ENCODE results near the gene CEP20. TPM values are rescaled to one million over a fixed set of nuclear protein-coding genes. Genes with fewer than 3 reads are reported as not detected.

CEP20 gene
- total RNA-seq, 1 donor: 55.8 TPM

DNA sequence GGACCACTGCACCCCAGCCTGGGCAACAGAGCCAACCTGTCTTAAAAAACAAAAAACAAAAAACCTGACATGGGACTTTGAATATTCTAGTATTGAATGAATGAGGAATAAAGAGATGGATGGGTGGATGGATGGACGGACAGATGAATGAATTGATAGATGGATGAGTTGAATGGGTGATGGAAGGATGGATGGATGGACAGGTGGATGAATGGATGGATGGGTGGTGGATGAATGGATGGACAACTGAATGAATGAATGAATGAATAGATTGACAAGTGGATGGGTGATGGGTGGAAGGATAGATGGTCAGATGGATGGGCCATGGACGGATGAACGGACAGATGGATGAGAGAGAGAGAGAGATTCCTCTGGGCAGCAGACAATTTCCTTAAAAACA, 22.8 kb upstream of the CEP20 start:
- no peak overlapping the region for H3K4me3 ChIP-seq (ENCODE audit: low read depth, low read length)
- no peak for DNase-seq (ENCODE audit: low read depth)
- TF ChIP-seq, protein P1, sequence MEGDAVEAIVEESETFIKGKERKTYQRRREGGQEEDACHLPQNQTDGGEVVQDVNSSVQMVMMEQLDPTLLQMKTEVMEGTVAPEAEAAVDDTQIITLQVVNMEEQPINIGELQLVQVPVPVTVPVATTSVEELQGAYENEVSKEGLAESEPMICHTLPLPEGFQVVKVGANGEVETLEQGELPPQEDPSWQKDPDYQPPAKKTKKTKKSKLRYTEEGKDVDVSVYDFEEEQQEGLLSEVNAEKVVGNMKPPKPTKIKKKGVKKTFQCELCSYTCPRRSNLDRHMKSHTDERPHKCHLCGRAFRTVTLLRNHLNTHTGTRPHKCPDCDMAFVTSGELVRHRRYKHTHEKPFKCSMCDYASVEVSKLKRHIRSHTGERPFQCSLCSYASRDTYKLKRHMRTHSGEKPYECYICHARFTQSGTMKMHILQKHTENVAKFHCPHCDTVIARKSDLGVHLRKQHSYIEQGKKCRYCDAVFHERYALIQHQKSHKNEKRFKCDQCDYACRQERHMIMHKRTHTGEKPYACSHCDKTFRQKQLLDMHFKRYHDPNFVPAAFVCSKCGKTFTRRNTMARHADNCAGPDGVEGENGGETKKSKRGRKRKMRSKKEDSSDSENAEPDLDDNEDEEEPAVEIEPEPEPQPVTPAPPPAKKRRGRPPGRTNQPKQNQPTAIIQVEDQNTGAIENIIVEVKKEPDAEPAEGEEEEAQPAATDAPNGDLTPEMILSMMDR (IDR thresholded peaks at IDR 0.05; ENCODE audit: insufficient read depth, low read length): no peak

DNA sequence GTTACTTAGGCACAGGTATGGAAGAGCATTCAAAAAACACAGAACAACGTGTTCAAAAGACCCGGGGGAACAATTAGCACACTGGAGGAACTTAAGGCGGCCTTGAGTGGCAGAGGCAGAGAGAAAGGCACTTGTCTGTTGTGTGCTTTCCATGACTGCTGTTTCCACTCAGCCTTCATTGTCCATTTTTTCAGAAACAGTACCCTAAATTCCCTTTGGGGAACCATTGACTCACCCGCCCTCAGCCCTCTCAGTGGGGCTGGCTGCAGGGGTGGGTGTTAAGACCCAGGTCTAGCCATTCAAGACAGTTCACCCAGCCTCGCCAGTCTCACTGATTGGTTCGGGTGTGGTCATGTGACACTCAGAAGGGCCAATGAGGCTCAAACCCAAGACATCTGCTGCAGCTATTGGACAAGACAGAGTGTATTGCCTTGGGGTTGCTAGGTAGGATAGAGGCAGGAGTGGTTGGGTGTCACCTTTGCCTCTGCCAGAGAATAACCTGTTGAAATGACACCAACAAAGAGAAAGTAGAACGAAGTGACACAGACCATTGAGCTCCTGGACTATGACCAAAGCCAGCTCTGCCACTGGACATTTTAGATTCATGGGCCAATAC, 19.6 kb upstream of the CEP20 start:
- TF ChIP-seq, protein P1 (IDR thresholded peaks at IDR 0.05; ENCODE audit: insufficient read depth, low read length): no peak
- no peak for DNase-seq (ENCODE audit: low read depth)
- no peak overlapping the region for H3K4me3 ChIP-seq (ENCODE audit: low read depth, low read length)

DNA sequence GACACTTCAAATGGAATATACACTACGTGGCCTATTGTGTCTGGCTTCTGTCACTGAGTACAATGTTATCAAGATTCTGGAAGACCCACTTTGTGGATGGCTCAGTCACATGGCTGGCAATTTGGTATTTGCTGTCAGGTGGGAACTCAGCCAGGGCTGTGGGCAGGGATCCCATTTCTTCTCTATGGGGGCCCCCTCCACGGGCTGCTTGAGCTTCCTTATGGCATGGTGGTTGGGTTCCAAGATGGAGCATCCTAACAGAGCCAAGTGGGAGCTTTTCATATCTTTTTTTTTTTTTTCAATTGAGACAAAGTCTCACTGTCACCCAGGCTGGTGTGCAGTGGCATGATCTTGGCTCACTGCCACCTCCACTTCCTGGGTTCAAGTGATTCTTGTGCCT, 18.0 kb upstream of the CEP20 start:
- TF ChIP-seq, protein P1 (IDR thresholded peaks at IDR 0.05; ENCODE audit: insufficient read depth, low read length): no peak

DNA sequence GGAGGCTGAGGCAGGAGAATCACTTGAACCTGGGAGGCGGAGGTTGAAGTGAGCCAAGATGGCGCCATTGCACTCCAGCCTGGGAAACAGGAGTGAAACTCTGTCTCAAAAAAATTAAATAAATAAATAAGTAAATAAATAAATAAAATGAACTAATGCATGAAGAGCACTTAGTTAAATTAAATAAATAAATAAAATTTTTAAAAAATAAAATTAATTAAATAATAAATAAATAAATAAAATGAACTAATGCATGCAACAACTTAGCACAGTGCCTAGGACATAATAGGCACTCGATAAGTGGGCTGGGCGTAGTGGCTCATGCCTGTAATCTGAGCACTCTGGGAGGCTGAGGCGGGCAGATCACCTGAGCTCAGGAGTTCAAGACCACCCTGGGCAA, 15.6 kb upstream of the CEP20 start:
- no peak for DNase-seq (ENCODE audit: low read depth)
- no peak overlapping the region for H3K4me3 ChIP-seq (ENCODE audit: low read depth, low read length)
- TF ChIP-seq, protein P1 (IDR thresholded peaks at IDR 0.05; ENCODE audit: insufficient read depth, low read length): no peak

More for the DNA sequence above, 18.0 kb upstream of the CEP20 start:
- no peak for DNase-seq (ENCODE audit: low read depth)
- H3K4me3 ChIP-seq (ENCODE audit: low read depth, low read length): no peak overlapping the region

DNA sequence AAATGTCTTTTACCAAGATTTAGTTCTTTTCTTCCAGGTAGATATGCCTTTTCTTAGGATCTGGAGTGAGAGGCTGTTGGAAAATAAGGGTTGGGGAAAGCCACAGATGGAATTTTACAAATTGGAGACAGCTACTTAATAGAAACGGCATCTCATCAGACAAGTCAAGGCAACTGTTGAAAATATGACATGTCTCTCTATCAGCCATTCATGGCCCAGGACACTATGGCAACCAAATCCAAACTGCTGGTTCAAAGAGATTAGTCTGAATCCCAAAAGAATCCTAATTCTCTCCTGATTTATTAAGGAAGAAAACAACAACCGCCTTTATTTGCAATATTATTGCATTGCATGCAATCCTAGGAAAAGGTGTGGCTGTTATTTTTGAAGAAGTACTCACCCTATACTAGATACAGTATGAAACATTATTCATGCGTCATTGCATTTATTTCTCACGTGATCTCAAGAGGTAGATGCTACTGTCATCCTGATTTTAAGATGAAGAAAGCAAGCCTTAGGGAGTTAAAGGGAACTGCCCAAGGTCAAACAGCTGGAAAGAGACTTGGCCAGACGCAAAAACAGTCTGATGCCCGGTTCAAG, 12.6 kb upstream of the CEP20 start:
- TF ChIP-seq, protein P1 (IDR thresholded peaks at IDR 0.05; ENCODE audit: insufficient read depth, low read length): no peak
- no peak overlapping the region for H3K4me3 ChIP-seq (ENCODE audit: low read depth, low read length)
- DNase-seq (ENCODE audit: low read depth): no peak

DNA sequence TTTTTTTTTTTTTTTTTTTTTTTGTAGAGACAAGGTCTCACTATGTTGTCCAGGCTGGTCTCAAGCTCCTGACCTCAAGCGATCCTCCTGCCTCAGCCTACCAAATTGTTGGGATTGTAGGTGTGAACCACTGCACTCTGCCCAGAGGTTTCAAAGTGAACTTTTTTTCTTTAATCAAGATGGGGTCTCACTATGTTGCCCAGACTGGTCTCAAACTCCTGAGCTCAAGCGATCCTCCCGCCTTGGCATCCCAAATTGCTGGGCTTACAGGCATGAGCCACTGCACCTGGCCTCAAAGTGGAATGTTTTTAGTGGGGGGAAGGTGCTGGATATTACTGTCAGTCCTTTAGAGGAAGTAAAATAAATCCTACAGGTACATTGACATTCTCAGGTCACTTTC, 12.0 kb upstream of the CEP20 start:
- TF ChIP-seq, protein P1 (IDR thresholded peaks at IDR 0.05; ENCODE audit: insufficient read depth, low read length): no peak
- no peak for DNase-seq (ENCODE audit: low read depth)
- H3K4me3 ChIP-seq (ENCODE audit: low read depth, low read length): no peak overlapping the region
